ENCODE data around the gene CTNNBL1.

GRCh38 chr20:37777988-37778659 lies 84.3 kb downstream of the CTNNBL1 start:
- TF ChIP-seq CTCF (IDR thresholded peaks at IDR 0.05) (no peak), POLR2A (IDR thresholded peaks at IDR 0.05) (no peak)
